MM.1S (cell line): ENCODE measurements around the gene ANKRD44.

Experiments used
- EZH2 ChIP-seq: fragments of 300-600 bp; sonication (generic); optimal IDR thresholded peaks from 2 replicates; pipeline ENCODE3; 2017; ENCODE audit warnings: low read depth, mild to moderate bottlenecking, antibody characterized with exemption, low read length, mixed read lengths
- EZH2phosphoT487 ChIP-seq: fragments of 300-600 bp; sonication (generic); IDR thresholded peaks from 2 replicates; pipeline ENCODE4 v1.6.1; 2018; ENCODE audit warnings: antibody characterized with exemption, low read length
- TF ChIP-seq, protein P1 (sequence below): fragments of 300-600 bp; sonication (generic); IDR thresholded peaks from 2 replicates; pipeline ENCODE4 v1.5.1; 2016; ENCODE audit warnings: antibody characterized with exemption, low read length, mixed read lengths

GRCh38 chr2:197030090-197030489 is 280.5 kb downstream of the ANKRD44 start:
- TF ChIP-seq, protein P1, sequence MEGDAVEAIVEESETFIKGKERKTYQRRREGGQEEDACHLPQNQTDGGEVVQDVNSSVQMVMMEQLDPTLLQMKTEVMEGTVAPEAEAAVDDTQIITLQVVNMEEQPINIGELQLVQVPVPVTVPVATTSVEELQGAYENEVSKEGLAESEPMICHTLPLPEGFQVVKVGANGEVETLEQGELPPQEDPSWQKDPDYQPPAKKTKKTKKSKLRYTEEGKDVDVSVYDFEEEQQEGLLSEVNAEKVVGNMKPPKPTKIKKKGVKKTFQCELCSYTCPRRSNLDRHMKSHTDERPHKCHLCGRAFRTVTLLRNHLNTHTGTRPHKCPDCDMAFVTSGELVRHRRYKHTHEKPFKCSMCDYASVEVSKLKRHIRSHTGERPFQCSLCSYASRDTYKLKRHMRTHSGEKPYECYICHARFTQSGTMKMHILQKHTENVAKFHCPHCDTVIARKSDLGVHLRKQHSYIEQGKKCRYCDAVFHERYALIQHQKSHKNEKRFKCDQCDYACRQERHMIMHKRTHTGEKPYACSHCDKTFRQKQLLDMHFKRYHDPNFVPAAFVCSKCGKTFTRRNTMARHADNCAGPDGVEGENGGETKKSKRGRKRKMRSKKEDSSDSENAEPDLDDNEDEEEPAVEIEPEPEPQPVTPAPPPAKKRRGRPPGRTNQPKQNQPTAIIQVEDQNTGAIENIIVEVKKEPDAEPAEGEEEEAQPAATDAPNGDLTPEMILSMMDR = no peak
- TF ChIP-seq EZH2 = no peak
- TF ChIP-seq EZH2phosphoT487 = no peak
